Activated T-cell treated with anti-CD3 and anti-CD28 coated beads, Interleukin-2, amount 50 U/mL, for 1 hour (primary cell): ENCODE results near the gene LTBP3.

Experiments
- DNase-seq: peaks from one replicate; pipeline ENCODE4 v3.0.0-alpha.2; 2020

The LTBP3 gene

GRCh38 chr11:65552388-65552951 lies 5.7 kb downstream of the LTBP3 start:
- DNase-seq = no peak

GRCh38 chr11:65551572-65552387 lies 6.4 kb downstream of the LTBP3 start:
- peak; percentile 74 for DNase-seq

GRCh38 chr11:65549096-65549495 lies 9.1 kb downstream of the LTBP3 start:
- DNase-seq = no peak

DNA sequence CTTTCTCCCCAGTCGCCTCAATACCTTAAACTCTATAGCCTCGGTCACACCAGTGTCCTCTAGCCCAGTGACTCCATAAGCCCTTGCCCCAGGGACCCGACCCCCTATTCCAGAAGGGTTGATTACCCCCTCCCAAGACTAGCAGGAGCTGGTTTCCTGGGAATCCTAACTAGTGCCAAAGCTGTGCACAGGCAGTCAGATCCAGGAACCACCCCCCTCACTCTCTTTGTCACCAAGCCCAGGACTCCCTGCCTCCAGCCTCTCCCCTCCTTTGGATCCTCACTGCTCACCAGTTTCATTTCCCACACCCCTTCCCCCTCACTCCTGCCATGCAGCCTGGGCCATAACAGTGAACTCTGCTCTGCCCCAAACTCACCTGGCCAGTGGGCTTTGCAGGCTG lies 9.8 kb downstream of the LTBP3 start:
- no peak for DNase-seq

DNA sequence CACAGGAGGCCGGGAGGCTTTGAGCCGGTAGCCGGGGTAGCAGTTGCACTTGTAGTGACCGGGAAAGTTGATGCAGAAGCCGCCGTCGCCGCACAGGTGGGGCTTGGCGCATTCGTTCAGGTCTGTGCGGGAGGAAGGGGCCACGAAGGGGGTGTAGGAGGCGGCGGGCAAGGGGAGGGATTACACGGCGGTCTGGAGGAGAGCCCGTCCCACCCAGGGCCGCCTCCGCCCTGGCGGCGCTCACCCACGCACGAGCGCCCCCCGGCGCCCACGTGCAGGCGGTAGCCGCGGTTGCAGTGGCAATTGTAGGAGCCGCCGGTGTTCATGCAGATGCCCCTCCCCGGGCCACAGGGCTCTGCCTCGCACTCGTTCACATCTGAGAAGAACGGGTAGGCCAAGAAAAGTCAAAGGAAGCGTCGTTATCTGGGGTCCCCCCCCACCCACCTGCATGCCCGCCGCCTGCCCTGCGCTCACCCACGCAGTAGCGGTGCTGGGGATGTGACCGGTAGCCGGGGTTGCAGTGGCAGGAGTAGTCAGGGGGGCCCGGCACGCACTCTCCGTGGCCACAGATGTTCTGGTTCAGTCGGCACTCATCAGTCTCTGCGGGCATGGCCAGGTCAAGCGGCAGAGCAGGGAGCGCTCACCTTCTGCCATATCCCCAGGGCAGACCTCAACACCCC lies 10.6 kb downstream of the LTBP3 start:
- DNase-seq = peak; percentile 66

DNA sequence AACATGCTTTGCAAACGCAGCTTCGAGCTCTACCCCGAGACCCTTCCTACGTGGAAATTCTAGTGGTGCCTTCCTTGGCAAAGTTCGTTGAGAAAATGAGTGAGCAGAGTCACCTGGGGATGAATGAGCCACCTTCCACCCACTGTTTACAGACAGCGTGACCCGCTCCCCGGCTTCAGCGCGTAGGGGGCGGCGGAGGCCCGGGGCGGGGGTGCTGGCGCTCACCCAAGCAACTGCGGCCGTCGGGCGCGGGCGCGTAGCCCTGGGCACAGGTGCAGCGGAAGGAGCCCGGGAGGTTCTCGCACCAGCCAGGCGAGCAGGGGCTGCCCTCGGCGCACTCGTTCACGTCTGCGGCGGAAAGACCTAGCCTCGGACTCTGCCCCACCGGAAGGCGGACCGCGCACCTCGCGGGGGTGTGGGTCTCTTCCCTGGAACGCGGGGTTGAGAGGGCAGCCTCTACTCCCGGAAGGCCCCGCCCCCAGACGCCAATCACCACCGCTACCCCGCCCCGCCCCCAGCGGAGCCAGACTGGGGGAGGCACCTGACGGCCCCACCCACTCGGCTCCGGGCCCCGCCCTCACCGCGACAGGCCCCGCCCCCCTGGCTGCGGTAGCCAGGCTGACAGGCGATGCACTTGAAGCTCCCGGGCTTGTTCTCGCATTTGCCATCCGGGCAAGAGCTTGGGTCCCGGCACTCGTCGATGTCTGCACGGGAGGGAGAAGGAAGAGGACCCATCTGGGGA lies 11.8 kb downstream of the LTBP3 start:
- peak; percentile 100 for DNase-seq

DNA sequence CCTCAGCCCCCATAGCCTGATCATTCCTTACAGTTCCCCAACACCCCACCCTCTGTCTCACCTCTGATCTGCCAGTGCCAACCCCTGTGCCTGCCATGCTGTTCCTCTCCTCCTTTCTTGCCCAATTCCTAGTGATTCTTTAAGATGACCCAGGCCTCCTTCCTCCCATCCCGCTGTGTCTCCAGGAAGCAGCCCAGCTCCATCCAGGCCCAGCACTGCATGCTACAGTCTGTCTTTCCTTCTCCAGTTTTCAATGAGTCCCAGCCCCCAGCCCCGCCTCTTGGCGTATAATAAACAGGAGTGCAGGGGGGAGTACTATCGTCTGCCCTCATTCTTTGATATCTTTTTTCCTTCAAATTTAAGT lies 12.3 kb downstream of the LTBP3 start:
- no peak for DNase-seq

DNA sequence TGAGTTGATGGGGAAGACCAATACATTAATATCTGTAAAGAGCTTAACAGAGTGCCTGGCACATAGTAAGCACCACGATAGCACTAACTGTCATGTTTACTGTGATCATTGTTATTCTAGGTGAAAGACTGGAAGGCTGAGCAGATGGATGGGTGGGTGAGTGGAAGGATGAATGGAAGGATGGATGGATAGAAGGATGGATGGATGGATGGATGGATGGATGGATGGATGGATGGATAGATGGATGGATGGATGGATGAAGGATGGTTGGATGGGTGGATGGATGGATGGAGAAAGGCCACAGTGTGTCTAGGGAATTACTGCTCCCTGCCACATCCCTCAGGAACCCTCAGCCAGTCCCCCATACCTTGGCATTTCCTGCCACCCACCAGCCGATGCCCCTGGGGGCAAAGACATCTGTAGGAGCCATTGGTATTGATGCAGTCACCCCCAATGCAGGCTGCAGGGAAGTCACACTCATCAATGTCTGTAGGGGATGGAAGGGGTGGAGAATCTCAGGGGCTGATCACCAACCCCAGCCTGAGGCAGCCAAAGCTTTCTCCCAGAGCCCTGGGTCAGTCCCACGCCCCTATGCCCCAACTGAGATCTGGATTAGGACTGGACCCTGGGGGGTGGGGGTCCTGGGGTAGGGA lies 15.3 kb downstream of the LTBP3 start:
- DNase-seq = no peak

DNA sequence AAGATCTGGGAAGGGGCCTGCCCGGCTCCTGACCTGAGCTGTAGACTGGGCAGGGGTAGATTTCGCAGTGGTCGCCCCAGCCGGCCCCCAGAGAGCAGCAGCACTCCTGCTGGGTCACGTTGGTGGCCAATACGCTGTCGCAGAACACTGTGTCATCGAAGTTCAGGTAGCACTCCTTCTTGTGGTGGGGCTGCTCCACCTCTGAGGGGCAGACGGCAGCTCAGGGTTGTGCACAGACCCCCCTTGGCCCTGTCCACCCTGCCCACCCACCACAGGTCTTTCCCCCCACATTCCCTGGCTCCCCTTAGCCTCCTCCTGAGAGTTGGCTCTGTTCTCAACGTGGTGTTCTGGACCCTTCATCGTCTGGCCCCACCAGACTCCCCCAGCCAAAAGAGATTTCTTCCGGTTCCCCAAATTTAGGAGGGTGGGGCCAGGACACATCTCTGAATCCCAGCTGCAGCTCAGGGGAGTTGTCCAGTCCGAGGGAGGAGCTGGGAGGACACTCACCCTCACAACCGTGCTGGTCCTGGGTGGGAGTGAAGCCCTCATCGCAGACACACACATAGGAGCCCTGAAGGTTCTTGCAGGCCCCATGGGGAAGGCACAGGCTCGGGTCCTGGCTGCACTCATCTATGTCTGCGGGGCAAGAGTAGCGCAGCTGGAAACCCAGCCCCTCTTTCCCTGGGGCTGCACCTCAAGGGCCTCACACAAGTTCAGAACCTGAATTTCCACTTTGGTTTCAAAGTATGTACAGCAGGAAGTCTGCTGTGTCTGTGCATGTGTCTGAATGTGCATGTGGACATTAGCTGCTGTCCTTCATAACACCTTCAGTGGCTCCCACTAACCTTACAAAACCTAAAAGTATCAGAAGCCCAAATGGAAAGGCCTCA lies 16.8 kb downstream of the LTBP3 start:
- DNase-seq = no peak

GRCh38 chr11:65540290-65541092 lies 17.7 kb downstream of the LTBP3 start:
- peak; percentile 91 for DNase-seq

- no peak for DNase-seq
Observed at GRCh38 chr11:65539744-65540289, 18.3 kb downstream of the LTBP3 start.

DNA sequence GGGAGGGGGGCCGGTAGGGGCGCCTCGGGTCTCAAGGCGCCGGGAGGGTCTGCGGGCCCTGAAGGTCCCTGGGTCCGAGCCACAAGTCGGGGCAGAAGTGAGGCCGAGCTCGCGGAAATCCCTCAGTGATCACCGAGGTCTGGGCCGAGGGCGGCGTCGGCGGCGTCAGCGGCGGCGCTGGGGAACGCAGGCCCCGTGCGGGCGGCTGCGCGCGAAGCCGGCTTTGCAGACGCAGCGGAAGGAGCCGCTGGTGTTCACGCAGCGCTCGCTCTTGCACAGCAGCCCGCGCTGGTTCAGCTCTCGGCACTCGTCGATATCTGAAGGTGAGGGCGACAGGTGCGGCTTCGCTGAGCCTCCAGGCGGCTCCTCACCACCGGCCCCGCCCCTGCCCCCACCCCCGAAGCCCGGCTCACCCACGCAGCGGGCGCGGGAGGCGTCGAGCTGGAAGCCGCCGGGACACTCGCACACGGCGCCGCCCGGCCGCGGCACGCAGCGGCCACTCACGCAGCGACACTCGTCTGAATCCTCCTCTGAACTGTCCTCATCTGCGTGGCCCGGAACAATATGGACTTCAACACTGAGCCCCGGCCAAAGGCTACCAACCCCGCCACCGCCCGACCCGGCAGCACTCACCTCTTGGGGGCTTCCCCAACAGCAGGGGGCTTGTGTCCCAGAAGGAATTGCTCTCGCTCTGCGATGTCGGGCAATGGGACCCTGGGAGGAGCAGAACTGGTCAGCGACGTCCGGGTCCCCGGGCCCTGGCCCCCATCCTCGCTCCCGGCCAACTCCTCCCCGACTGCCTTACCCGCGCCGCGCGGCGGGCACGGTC lies 19.0 kb downstream of the LTBP3 start:
- no peak for DNase-seq

GRCh38 chr11:65538232-65538914 lies 19.8 kb downstream of the LTBP3 start:
- no peak for DNase-seq

GRCh38 chr11:65537620-65538231 lies 20.4 kb downstream of the LTBP3 start:
- DNase-seq = no peak

DNA sequence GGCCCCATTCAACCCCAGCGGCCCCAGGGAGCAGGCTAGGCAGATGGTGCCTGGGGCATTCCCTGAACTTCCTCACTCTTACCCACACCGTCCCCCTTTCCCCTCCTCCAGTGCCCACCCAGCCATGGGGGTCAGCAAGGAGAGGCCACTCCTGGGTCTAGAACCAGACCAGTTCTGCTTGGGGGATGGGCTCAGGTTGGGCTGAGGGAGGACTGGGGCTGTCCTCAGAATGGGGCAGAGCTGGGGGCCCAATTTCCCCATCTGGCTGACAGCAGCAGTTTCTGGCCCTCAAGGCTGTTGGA lies 20.9 kb downstream of the LTBP3 start:
- no peak for DNase-seq

GRCh38 chr11:65536412-65537295 lies 21.5 kb downstream of the LTBP3 start:
- no peak for DNase-seq

- DNase-seq = no peak
Observed at GRCh38 chr11:65535102-65535501, 23.1 kb downstream of the LTBP3 start.
